ENCODE data around the gene PPP2CA.
"Not testable (repeated sequence)": the region's sequence is repeated elsewhere in the genome, so short reads cannot be mapped to it uniquely, and the experiment has no call there.

PPP2CA gene

GRCh38 chr5:134225780-134226440 is at the start of gene PPP2CA:
Gene PPP2CA (minus strand): TSS chr5:134226073. CDS start chr5:134225861, 212 bp downstream.
- peak; percentile 98 for DNase-seq (ENCODE audit: low spot score)

GRCh38 chr5:134273642-134274395 is 47.9 kb upstream of the PPP2CA start:
- no peak for DNase-seq (ENCODE audit: low spot score)

GRCh38 chr5:134271059-134271458 is 45.2 kb upstream of the PPP2CA start:
- no peak for DNase-seq (ENCODE audit: low spot score)

- DNase-seq (ENCODE audit: low spot score), result no peak
Measured at GRCh38 chr5:134268919-134269318, 43.0 kb upstream of the PPP2CA start.

GRCh38 chr5:134268019-134268601 is 42.2 kb upstream of the PPP2CA start:
- no peak for DNase-seq (ENCODE audit: low spot score)

GRCh38 chr5:134267366-134268018 is 41.6 kb upstream of the PPP2CA start:
- peak; percentile 42 for DNase-seq (ENCODE audit: low spot score)

GRCh38 chr5:134263801-134264200 is 37.9 kb upstream of the PPP2CA start:
- DNase-seq (ENCODE audit: low spot score), result no peak

- not testable (repeated sequence) for DNase-seq (ENCODE audit: low spot score)
Measured at GRCh38 chr5:134262629-134263028, 36.8 kb upstream of the PPP2CA start.

- no peak for DNase-seq (ENCODE audit: low spot score)
Measured at GRCh38 chr5:134258896-134259295, 33.0 kb upstream of the PPP2CA start.

GRCh38 chr5:134257176-134257575 is 31.3 kb upstream of the PPP2CA start:
- DNase-seq (ENCODE audit: low spot score), result no peak

GRCh38 chr5:134255418-134256150 is 29.7 kb upstream of the PPP2CA start:
- DNase-seq (ENCODE audit: low spot score), result no peak

GRCh38 chr5:134253368-134254153 is 27.7 kb upstream of the PPP2CA start:
- not testable (repeated sequence) for DNase-seq (ENCODE audit: low spot score)

GRCh38 chr5:134252671-134253070 is 26.8 kb upstream of the PPP2CA start:
- peak; percentile 90 for DNase-seq (ENCODE audit: low spot score)

- no peak for DNase-seq (ENCODE audit: low spot score)
Measured at GRCh38 chr5:134250949-134251348, 25.1 kb upstream of the PPP2CA start.

GRCh38 chr5:134249469-134250379 is 23.9 kb upstream of the PPP2CA start:
- no peak for DNase-seq (ENCODE audit: low spot score)

GRCh38 chr5:134248256-134248655 is 22.4 kb upstream of the PPP2CA start:
- no peak for DNase-seq (ENCODE audit: low spot score)

- peak; percentile 79 for DNase-seq (ENCODE audit: low spot score)
Measured at GRCh38 chr5:134247428-134248224, 21.8 kb upstream of the PPP2CA start.

GRCh38 chr5:134246771-134247427 is 21.0 kb upstream of the PPP2CA start:
- no peak for DNase-seq (ENCODE audit: low spot score)

- DNase-seq (ENCODE audit: low spot score), result no peak
Measured at GRCh38 chr5:134245692-134246091, 19.8 kb upstream of the PPP2CA start.
